Measurements from ENCODE around the gene GPR33.
"Not testable (repeated sequence)": the region's sequence is repeated elsewhere in the genome, so short reads cannot be mapped to it uniquely, and the experiment has no call there.

Gene GPR33

DNA sequence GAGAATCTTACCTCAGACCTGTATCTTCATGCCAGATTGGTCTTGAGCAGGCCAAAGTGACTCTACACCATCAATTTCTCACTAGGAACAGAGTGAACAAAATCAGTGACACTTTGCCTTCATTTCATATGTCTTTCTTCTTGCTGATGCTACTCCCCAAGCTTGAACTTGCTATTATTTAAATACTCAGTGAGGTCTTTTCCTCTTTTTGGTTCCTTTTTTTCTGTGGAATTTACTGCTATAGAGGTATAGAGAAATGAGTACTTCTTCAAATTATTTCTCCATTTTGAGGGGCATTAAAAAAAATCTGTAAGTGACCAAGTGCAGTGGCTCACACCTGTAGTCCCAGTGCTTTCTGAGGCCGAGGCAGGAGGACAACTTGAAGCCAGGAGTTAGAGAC, at the start of gene GPR33:
Gene GPR33 (minus strand): TSS at position 154 of the 400 bp plus-strand sequence. CDS start 4,074 bp downstream, outside the sequence.
- DNase-seq, result no peak

GRCh38 chr14:31536201-31536960, 48.5 kb upstream of the GPR33 start:
- DNase-seq, result no peak

DNA sequence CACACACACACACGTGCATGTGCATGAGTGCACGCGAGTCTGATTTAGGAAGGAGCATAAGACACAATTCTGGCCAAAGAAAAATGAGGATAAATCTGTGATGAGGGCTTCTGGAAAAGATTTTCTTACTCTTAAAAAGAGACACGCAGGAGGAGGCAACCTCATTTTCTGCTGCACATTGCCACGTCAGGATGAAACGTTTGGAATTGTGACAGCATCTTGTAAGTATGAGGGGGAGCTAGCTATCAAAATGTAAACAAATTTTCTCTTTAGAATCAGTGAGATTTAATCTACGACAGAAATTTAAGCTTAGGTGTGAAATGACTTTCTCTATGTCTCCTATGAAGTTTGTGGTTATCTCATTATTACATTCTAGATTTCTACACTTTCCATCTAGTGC, 42.3 kb upstream of the GPR33 start:
- DNase-seq, result no peak

GRCh38 chr14:31529053-31529452, 41.2 kb upstream of the GPR33 start:
- DNase-seq, result no peak

DNA sequence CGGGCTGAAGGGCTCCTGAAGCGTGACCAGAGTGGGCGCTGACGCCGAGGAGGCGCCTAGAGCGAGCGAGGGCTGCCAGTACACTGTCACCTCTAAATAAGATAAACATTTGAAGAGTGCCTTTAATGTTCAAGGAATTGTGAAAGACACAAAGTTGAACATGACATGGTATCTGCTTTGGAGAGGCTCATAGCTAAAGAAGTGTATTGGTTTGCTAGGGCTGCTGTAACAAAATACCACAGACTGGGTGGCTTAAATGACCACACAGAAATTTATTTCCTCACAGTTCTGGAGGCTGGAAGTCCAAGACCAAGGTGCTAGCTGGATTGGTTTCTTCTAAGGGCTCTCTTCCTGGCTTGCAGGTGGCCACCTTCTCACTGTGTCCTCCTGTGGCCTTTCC, 39.7 kb upstream of the GPR33 start:
- no peak for DNase-seq

DNA sequence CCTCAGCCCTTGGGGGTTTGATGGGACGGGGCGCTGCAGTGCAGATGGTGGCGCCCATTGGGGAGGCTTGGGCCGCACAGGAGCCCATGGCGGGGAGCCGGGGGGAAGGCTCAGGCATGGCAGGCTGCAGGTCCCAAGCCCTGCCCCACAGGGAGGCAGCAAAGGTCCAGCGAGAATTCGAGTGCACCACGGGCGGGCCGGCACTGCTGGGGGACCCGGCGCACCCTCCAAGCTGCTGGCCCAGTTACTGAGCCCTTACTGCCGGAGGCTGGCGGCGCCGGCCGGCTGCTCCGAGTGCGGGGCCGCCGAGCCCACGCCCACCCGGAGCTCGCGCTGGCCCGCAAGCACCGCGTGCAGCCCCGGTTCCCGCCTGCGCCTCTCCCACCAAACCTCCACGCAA, 39.2 kb upstream of the GPR33 start:
- no peak for DNase-seq

GRCh38 chr14:31510855-31511254, 23.0 kb upstream of the GPR33 start:
- DNase-seq, result no peak

DNA sequence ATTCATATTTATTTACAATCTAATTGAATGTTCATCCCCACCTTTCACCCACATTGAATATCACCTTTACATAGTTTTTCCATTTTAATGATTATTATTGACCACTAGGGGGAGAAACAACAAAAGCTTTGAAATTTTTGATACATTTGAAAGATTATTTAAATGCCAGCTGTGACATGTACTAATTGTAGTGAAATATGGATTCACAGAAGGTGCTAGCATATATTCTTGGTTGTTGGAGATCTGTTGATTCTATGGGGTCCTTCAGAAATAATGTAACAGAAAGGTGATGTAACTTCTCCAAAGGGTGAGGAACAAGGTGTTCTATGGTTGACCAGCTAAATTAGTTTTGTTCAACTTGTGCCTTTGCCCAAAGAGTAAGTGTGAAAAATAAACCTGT, 22.4 kb upstream of the GPR33 start:
- DNase-seq, result no peak

GRCh38 chr14:31508135-31508534, 20.3 kb upstream of the GPR33 start:
- no peak for DNase-seq

- no peak for DNase-seq
These were observed 17.6 kb upstream of the GPR33 start for GRCh38 chr14:31505411-31505810.

DNA sequence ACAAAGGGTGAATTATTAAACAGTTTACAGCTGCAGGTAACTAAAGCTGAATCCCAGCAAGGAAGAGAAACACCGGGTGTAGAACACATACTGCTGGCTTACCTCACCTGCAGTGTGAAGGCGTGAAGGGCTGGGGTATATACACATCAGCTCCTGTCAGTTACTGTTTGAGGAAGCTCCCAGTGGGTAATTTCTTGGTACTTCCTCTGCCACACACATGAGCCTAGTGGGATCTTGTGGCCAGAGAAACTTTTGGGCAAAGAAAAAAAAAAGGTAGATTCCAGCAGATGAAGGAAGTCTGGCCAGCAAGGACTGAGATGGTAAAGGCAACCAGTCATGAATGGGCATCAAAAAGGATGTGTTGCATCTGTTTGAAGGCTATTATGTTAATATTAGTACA, 14.0 kb upstream of the GPR33 start:
- no peak for DNase-seq

- DNase-seq, result no peak
These were observed 5.1 kb upstream of the GPR33 start for GRCh38 chr14:31492759-31493498.

- DNase-seq, result no peak
These were observed 1.9 kb upstream of the GPR33 start for GRCh38 chr14:31489691-31490090.

DNA sequence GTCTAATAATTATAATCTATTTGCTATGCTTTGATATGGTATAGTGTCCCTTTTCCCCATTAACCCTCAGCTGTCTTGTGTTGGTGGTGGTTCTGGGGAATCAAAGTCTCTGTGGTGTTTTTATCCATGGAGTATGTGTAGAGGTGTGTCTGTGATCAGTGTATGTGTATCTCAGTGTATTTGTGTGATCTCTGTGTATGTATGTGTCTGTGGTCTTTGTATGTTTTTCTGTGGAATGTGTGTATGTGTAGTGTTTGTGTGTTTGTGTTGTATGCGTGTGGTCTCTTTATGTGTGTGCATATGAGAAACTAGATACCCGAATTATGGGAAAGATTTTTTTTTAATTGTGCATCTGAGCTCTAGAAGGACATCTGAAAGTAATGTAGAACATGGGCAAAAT, 1.1 kb downstream of the GPR33 start:
- DNase-seq, result no peak

- DNase-seq, result no peak
These were observed 3.1 kb downstream of the GPR33 start for GRCh38 chr14:31484754-31485153.

DNA sequence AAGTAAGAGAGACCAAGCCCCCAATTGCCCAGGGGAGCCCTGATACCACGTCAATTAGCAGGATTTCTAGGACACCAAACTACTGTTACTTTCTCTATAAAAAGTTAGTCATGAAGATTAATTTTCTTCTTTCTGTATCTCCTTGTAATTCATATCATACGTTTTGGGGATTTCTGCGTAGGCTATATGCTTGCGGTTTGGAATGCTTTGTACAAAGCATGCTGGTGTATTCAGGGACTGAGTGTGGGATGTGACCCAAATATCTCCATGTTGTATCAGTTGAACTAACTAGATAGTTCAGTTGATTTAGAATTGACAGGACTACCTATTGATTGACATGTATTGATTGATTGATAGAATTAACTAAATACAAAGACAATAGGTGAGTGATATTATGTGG, 7.7 kb downstream of the GPR33 start:
- no peak for DNase-seq

GRCh38 chr14:31479027-31479426, 8.8 kb downstream of the GPR33 start:
- DNase-seq, result no peak

DNA sequence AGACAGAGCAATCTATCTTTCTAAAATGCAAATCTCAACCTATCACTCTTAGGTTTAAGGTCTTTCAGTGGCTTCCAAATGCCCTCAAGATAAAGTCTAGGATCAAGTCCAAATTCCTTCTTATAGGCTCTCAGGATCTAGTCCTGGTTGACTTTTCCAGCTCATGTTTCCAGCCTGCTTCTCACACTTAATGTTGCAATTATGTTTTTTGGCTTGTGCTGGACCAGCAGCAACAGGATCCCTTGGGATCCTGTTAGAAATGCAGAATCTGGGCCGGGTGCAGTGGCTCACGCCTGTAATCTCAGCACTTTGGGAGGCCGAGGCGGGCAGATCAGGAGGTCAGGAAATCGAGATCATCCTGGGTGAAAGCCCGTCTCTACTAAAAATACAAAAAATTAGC, 10.6 kb downstream of the GPR33 start:
- no peak for DNase-seq

DNA sequence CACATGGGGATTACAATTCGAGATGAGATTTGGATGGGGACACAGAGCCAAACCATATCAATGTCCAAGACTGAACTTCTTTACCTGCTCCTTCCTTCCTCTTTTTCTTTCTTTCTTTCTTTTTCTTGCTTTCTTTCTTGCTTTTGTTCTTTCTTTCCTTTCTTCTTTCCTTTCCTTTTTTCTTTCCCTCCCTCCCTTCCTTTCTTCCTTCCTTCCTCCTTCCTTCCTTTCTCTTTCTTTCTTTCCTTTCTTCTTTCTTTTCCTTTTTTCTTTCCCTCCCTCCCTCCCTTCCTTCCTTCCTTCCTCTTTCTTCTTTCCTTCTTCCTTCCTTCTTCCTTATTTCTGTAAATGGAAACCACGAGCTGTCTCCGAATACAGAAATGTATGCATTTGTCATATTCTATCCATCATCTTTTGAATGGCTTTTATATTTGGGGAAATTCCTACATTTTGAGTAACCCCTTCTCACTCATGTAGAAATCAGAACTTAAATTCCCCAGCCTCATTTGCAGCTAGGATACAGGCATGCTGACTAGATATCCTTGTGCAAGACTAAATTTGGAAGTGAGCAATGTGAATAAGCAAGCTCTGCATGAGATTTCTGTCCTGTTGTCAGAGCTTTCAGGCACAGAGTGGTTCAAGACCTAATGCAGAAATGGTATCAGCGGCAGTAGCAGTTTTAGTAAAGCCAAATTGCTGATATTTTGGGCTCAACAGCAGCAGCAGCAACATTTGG, 11.5 kb downstream of the GPR33 start:
- DNase-seq, result no peak

DNA sequence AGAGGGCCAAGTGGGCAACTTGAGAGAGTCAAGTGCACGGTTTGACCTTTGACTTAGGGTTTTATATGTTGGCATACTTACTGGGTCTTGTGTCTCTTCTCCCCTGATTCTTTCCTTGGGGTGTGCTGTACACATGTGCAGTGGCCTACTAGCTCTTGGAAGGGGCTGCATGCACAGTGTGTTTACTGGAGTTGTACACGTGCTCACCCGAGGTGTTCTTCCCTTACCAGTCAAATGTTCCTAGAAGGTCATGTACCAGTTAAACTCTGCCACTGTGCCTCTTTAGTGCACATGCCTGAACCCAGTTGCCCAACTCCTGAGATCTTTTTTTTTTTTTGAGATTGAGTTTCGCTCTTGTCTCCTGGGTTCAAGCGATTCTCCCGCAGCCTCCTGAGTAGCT, 21.3 kb downstream of the GPR33 start:
- DNase-seq, result no peak

GRCh38 chr14:31465111-31465510, 22.7 kb downstream of the GPR33 start:
- DNase-seq, result no peak

DNA sequence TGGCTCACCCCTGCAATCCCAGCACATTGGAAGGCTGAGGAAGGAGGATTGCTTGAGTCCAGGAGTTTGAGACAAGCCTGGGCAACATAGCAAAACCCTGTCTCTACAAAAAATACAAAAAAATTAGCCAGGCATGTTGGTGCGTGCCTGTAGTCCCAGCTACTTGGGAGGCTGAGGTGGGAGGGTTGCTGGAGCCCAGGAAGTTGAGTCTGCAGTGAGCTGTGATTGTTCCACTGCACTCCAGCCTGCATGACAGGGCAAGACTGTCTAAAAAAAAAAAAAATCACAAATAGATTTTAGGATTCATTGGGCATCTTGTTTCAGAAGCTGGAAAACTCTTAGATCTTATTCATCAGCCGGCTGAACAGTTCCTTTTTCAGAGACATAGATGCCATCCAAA, 25.4 kb downstream of the GPR33 start:
- not testable (repeated sequence) for DNase-seq

DNA sequence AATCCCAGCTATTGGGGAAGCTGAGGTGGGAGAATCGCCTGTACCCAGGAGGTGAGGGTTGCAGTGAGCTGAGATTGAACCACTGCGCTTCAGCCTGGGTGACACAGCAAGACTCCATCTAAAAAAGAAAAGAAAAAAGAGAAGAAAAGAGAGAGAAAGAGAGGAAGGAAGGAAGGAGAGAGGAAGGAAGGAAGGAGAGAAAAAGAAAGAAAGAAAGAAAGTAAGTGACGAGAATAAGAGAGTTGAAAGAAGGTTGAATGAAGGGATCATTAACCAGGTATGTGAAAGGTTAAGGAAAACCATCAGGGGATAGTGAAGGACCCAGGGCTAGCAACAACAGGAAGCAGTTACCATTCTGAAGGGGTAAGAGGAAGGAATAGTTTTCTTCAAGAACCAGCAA, 26.3 kb downstream of the GPR33 start:
- no peak for DNase-seq
